Measurements from ENCODE around the gene SAYSD1.

The SAYSD1 gene

GRCh38 chr6:39079197-39080125 is 35.5 kb downstream of the SAYSD1 start:
- DNase-seq (ENCODE audit: low read depth), result no peak

GRCh38 chr6:39078695-39079094 is 36.3 kb downstream of the SAYSD1 start:
- no peak for DNase-seq (ENCODE audit: low read depth)

GRCh38 chr6:39077882-39078594 is 36.9 kb downstream of the SAYSD1 start:
- DNase-seq (ENCODE audit: low read depth), result no peak

- no peak for DNase-seq (ENCODE audit: low read depth)
Observed at GRCh38 chr6:39076623-39077535, 38.1 kb downstream of the SAYSD1 start.

- no peak for DNase-seq (ENCODE audit: low read depth)
Observed at GRCh38 chr6:39075807-39076622, 39.0 kb downstream of the SAYSD1 start.

- DNase-seq (ENCODE audit: low read depth), result no peak
Observed at GRCh38 chr6:39075010-39075686, 39.8 kb downstream of the SAYSD1 start.

- DNase-seq (ENCODE audit: low read depth), result no peak
Observed at GRCh38 chr6:39074486-39074885, 40.5 kb downstream of the SAYSD1 start.

GRCh38 chr6:39073471-39074355 is 41.3 kb downstream of the SAYSD1 start:
- no peak for DNase-seq (ENCODE audit: low read depth)

- DNase-seq (ENCODE audit: low read depth), result no peak
Observed at GRCh38 chr6:39072830-39073229, 42.2 kb downstream of the SAYSD1 start.

GRCh38 chr6:39068391-39068790 is 46.6 kb downstream of the SAYSD1 start:
- no peak for DNase-seq (ENCODE audit: low read depth)

GRCh38 chr6:39065561-39065960 is 49.4 kb downstream of the SAYSD1 start:
- no peak for DNase-seq (ENCODE audit: low read depth)

- no peak for DNase-seq (ENCODE audit: low read depth)
Observed at GRCh38 chr6:39063526-39063925, 51.5 kb downstream of the SAYSD1 start.

- DNase-seq (ENCODE audit: low read depth), result no peak
Observed at GRCh38 chr6:39062014-39062740, 52.8 kb downstream of the SAYSD1 start.

GRCh38 chr6:39061588-39061987 is 53.4 kb downstream of the SAYSD1 start:
- no peak for DNase-seq (ENCODE audit: low read depth)

GRCh38 chr6:39061182-39061581 is 53.8 kb downstream of the SAYSD1 start:
- DNase-seq (ENCODE audit: low read depth), result no peak

GRCh38 chr6:39060467-39061160 is 54.4 kb downstream of the SAYSD1 start:
- DNase-seq (ENCODE audit: low read depth), result no peak

GRCh38 chr6:39059496-39060310 is 55.3 kb downstream of the SAYSD1 start:
- no peak for DNase-seq (ENCODE audit: low read depth)
